SH-SY5Y (cell line): ENCODE results near the gene TTN.

Experiments
- GATA2 ChIP-seq: IDR thresholded peaks from 2 replicates; pipeline ENCODE4 v1.6.1; 2011; ENCODE audit warnings: mild to moderate bottlenecking, low read depth, low read length
- GATA3 ChIP-seq: IDR thresholded peaks from 2 replicates; pipeline ENCODE4 v1.6.1; 2011; ENCODE audit warnings: low read depth, mild to moderate bottlenecking, low read length, moderate library complexity

- TF ChIP-seq GATA2 (no peak), GATA3 (no peak)
These were observed 36.7 kb downstream of the TTN start for GRCh38 chr2:178770518-178770917.
